ENCODE data around the gene GRAMD1B. TPM values are rescaled to one million over a fixed set of nuclear protein-coding genes. Genes with fewer than 3 reads are reported as not detected.

The GRAMD1B gene
- total RNA-seq, 1 experiment from 2014 or later = 82.1 TPM

DNA sequence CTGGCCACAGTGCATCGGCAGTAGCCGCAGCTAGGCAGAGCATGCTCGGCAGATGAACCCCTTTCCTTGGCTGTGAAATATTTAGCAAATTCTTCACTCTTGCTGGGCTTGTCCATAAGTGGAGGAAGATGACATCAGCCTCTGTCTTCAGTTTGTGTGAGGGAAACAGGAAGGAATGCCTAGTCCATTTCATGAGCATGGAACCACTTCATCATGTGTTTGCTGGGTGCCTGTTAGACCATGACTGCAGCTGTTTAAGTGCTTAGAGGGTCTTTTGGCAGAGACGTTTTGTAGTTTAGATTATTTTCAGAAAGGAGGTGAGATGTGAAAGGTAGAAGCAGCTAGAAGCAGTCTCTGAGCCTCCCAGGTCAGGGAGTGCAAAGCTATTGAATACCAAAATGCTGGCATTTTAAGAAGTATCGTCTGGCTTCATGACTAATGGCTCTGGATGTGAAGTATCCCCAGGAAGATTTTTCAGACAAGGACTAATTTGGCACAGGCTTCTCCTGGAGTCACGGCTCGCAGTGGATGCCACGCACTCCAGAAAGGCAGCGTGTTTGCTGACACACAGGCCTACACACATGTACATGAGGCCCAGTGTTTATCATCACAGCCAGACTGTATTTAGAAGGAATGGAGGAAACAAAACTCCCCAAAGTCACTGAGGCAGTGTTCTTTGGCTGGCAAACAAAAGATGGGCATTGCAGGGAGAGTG lies 43.1 kb upstream of the GRAMD1B start:
- H3K79me2 ChIP-seq (ENCODE audit: low read length) = no peaks in the 10 kb centered on the region
- DNase-seq (no peak), ATAC-seq (no peak)
- no peaks in the 10 kb centered on the region for H3K9me2 ChIP-seq (replicated peaks; ENCODE audit: low read length)
- no peaks in the 10 kb centered on the region for H3K9me3 ChIP-seq (ENCODE audit: low read length)
- ChIA-PET CTCF (no interaction called here), POLR2A (ENCODE audit: unreplicated experiment) (no interaction called here)
- H3K9ac ChIP-seq (ENCODE audit: low read length) = no peak overlapping the region
- no peak overlapping the region for H3K4me3 ChIP-seq (ENCODE audit: low read length)
- H3K36me3 ChIP-seq (ENCODE audit: low read depth, low read length) = no peaks in the 10 kb centered on the region
- H4K20me1 ChIP-seq (ENCODE audit: low read length) = no peaks in the 10 kb centered on the region
- no peak overlapping the region for H2AFZ ChIP-seq (ENCODE audit: low read length)
- H3F3A ChIP-seq (ENCODE audit: low read length, unreplicated experiment) = no peaks in the 10 kb centered on the region
- H3K4me1 ChIP-seq (ENCODE audit: insufficient read depth, low read length) = no peaks in the 10 kb centered on the region
- TF ChIP-seq, protein P1, sequence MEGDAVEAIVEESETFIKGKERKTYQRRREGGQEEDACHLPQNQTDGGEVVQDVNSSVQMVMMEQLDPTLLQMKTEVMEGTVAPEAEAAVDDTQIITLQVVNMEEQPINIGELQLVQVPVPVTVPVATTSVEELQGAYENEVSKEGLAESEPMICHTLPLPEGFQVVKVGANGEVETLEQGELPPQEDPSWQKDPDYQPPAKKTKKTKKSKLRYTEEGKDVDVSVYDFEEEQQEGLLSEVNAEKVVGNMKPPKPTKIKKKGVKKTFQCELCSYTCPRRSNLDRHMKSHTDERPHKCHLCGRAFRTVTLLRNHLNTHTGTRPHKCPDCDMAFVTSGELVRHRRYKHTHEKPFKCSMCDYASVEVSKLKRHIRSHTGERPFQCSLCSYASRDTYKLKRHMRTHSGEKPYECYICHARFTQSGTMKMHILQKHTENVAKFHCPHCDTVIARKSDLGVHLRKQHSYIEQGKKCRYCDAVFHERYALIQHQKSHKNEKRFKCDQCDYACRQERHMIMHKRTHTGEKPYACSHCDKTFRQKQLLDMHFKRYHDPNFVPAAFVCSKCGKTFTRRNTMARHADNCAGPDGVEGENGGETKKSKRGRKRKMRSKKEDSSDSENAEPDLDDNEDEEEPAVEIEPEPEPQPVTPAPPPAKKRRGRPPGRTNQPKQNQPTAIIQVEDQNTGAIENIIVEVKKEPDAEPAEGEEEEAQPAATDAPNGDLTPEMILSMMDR (conservative IDR thresholded peaks at IDR 0.05; ENCODE audit: low read depth, low read length) = no peak
- TF ChIP-seq EZH2 (IDR thresholded peaks at IDR 0.05; ENCODE audit: low read length, unreplicated experiment) = no peak
- TF ChIP-seq EZH2phosphoT487 (IDR thresholded peaks at IDR 0.05; ENCODE audit: borderline replicate concordance, low read length) = no peak
- H3K27me3 ChIP-seq (ENCODE audit: low read length) = peaks cover 20% of the 10 kb centered on the region
- intact Hi-C loops (cut with micrococcal nuclease) = no loop called here
- no TSS peak for BruUV-seq (replicated peaks)
- H3K4me2 ChIP-seq (ENCODE audit: low read length) = no peak overlapping the region
- no peak overlapping the region for H3K27ac ChIP-seq (ENCODE audit: low read length)

DNA sequence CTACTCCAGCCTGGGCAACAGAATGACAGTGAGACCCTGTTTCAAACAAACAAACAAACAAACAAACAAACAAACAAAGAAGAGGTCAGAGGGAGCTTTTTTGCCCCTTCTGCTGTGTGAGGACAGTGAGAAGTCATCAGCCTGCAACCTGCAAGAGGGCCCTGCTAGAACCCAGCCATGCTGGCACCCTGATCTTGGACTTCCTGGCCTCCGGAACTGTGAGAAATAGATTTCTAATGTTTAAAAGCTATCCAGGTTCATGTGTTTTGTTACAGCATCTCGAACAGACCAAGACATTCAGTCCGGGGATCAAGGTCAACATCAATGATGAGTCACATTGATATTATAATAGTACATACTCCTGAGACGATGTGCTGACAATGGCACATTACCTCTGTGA lies 41.4 kb upstream of the GRAMD1B start:
- Histone ChIP-seq H3K36me3 (ENCODE audit: low read depth, low read length) (no peaks in the 10 kb centered on the region), H3K9ac (ENCODE audit: low read length) (no peak overlapping the region), H3F3A (ENCODE audit: low read length, unreplicated experiment) (no peaks in the 10 kb centered on the region), H3K4me1 (ENCODE audit: insufficient read depth, low read length) (no peaks in the 10 kb centered on the region), H2AFZ (ENCODE audit: low read length) (no peak overlapping the region), H3K9me2 (replicated peaks; ENCODE audit: low read length) (no peaks in the 10 kb centered on the region), H3K27ac (ENCODE audit: low read length) (no peak overlapping the region), H3K9me3 (ENCODE audit: low read length) (no peaks in the 10 kb centered on the region), H3K4me3 (ENCODE audit: low read length) (no peak overlapping the region), H3K27me3 (ENCODE audit: low read length) (peaks cover 14% of the 10 kb centered on the region), H3K4me2 (ENCODE audit: low read length) (no peak overlapping the region), H4K20me1 (ENCODE audit: low read length) (no peaks in the 10 kb centered on the region), H3K79me2 (ENCODE audit: low read length) (no peaks in the 10 kb centered on the region)
- DNase-seq (no peak), ATAC-seq (no peak)
- no TSS peak for BruUV-seq (replicated peaks)
- CTCF ChIA-PET = no interaction called here
- intact Hi-C loops (cut with micrococcal nuclease) = no loop called here
- no peak for TF ChIP-seq EZH2phosphoT487 (IDR thresholded peaks at IDR 0.05; ENCODE audit: borderline replicate concordance, low read length)
- no peak for TF ChIP-seq EZH2 (IDR thresholded peaks at IDR 0.05; ENCODE audit: low read length, unreplicated experiment)
- TF ChIP-seq, protein P1 (conservative IDR thresholded peaks at IDR 0.05; ENCODE audit: low read depth, low read length) = no peak
- POLR2A ChIA-PET (ENCODE audit: unreplicated experiment) = no interaction called here

DNA sequence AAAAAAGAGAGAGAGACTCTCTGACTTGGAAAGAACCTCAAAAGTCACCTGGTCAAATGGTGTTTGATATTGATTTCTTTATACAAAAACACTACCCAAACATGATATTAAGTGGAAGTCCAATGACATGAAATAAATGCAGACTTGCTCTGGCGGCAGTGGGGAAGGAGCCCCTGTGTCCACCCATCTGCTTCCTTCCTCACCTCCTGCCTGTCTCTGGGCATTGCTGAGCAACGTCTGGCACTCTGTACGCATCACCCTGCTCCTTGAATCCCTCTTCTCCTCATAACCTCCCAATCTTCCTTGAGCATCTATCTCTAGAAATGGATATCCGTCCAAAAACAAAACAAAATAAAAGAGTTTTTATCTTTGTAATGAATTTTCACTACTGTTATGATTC lies 39.9 kb upstream of the GRAMD1B start:
- no peak for DNase-seq
- Histone ChIP-seq H3K4me1 (ENCODE audit: insufficient read depth, low read length) (no peaks in the 10 kb centered on the region), H3K4me3 (ENCODE audit: low read length) (no peak overlapping the region), H3K79me2 (ENCODE audit: low read length) (no peaks in the 10 kb centered on the region), H3K36me3 (ENCODE audit: low read depth, low read length) (no peaks in the 10 kb centered on the region), H2AFZ (ENCODE audit: low read length) (no peak overlapping the region), H3K9ac (ENCODE audit: low read length) (no peak overlapping the region), H3K9me2 (replicated peaks; ENCODE audit: low read length) (no peaks in the 10 kb centered on the region), H3K4me2 (ENCODE audit: low read length) (no peak overlapping the region), H4K20me1 (ENCODE audit: low read length) (no peaks in the 10 kb centered on the region), H3K27ac (ENCODE audit: low read length) (no peak overlapping the region), H3K9me3 (ENCODE audit: low read length) (no peaks in the 10 kb centered on the region), H3K27me3 (ENCODE audit: low read length) (peaks cover 6% of the 10 kb centered on the region; the same call in 1 of the 2 replicates), H3F3A (ENCODE audit: low read length, unreplicated experiment) (no peaks in the 10 kb centered on the region)
- ChIA-PET POLR2A (ENCODE audit: unreplicated experiment) (no interaction called here), CTCF (no interaction called here)
- BruUV-seq (replicated peaks) = no TSS peak
- intact Hi-C loops (cut with micrococcal nuclease) = no loop called here
- ATAC-seq = no peak
- TF ChIP-seq EZH2 (IDR thresholded peaks at IDR 0.05; ENCODE audit: low read length, unreplicated experiment) (no peak), EZH2phosphoT487 (IDR thresholded peaks at IDR 0.05; ENCODE audit: borderline replicate concordance, low read length) (no peak)
- TF ChIP-seq, protein P1 (conservative IDR thresholded peaks at IDR 0.05; ENCODE audit: low read depth, low read length) = no peak
